Tongue (tissue), 2 donors: Measurements from ENCODE around the gene VWA5B1. TPM values are rescaled to one million over a fixed set of nuclear protein-coding genes. Genes with fewer than 3 reads are reported as not detected.

ENCODE experiments used
- DNase-seq: peaks from one replicate; pipeline ENCODE4 v3.0.0-alpha.2; 2015
- total RNA-seq: library from RNA; depleted of rRNA; stranded (reverse); fragments of >200 nt; gene quantifications from one replicate; pipeline ENCODE4 v1.2.3, GENCODE V29; 2014

The VWA5B1 gene
- total RNA-seq, 1 donor from 2014 or later, result 0.31 TPM

GRCh38 chr1:20349561-20349960 is 58.9 kb downstream of the VWA5B1 start:
- no peak for DNase-seq

- no peak for DNase-seq
Observed at GRCh38 chr1:20349971-20350370, 59.3 kb downstream of the VWA5B1 start.

GRCh38 chr1:20350421-20350820 is 59.7 kb downstream of the VWA5B1 start:
- DNase-seq, result no peak

- no peak for DNase-seq
Observed at GRCh38 chr1:20351911-20352701, 61.4 kb downstream of the VWA5B1 start.

- no peak for DNase-seq
Observed at GRCh38 chr1:20353836-20354235, 63.2 kb downstream of the VWA5B1 start.

- no peak for DNase-seq
Observed at GRCh38 chr1:20354610-20355009, 63.9 kb downstream of the VWA5B1 start.

- DNase-seq, result no peak
Observed at GRCh38 chr1:20355101-20355827, 64.6 kb downstream of the VWA5B1 start.

GRCh38 chr1:20355828-20356735 is 65.4 kb downstream of the VWA5B1 start:
- no peak for DNase-seq

GRCh38 chr1:20356850-20357459 is 66.3 kb downstream of the VWA5B1 start:
- DNase-seq, result no peak

- no peak for DNase-seq
Observed at GRCh38 chr1:20357796-20358195, 67.1 kb downstream of the VWA5B1 start.

- peak; percentile 89 for DNase-seq
Observed at GRCh38 chr1:20358761-20359263, 68.1 kb downstream of the VWA5B1 start.

- no peak for DNase-seq
Observed at GRCh38 chr1:20359451-20360330, 69.0 kb downstream of the VWA5B1 start.

GRCh38 chr1:20361401-20361800 is 70.7 kb downstream of the VWA5B1 start:
- DNase-seq, result peak; percentile 67

GRCh38 chr1:20361805-20362381 is 71.2 kb downstream of the VWA5B1 start:
- DNase-seq, result peak; percentile 73

- DNase-seq, result no peak
Observed at GRCh38 chr1:20362856-20363255, 72.2 kb downstream of the VWA5B1 start.

- no peak for DNase-seq
Observed at GRCh38 chr1:20365421-20366055, 74.9 kb downstream of the VWA5B1 start.

GRCh38 chr1:20366056-20366462 is 75.4 kb downstream of the VWA5B1 start:
- peak; percentile 80 for DNase-seq

GRCh38 chr1:20366463-20367115 is 75.9 kb downstream of the VWA5B1 start:
- DNase-seq, result no peak

- DNase-seq, result peak; percentile 51
Observed at GRCh38 chr1:20367116-20367585, 76.5 kb downstream of the VWA5B1 start.
